Fibroblast of lung (primary cell): ENCODE measurements around the gene LHFPL6.

ENCODE experiments used
- CTCF ChIP-seq, 2 donors: IDR thresholded peaks in 1 of 2; conservative IDR thresholded peaks in 1 of 2; 1 replicate in 1 of 2; 2 replicates in 1 of 2; pipeline ENCODE4 v1.5.1; 2011 to 2012; ENCODE audit warnings: low read length in 2 of 2, control low read depth in 1 of 2, inconsistent platforms in 1 of 2, low read depth in 1 of 2, mild to moderate bottlenecking in 1 of 2
- EZH2 ChIP-seq: IDR thresholded peaks from 2 replicates; pipeline ENCODE4 v1.5.1; 2012; ENCODE audit warnings: low read length, control low read depth, mild to moderate bottlenecking; ENCODE audit errors: missing control alignments

- TF ChIP-seq CTCF (conservative IDR thresholded peaks at IDR 0.05 in 1 of 2, IDR thresholded peaks at IDR 0.05 in 1 of 2; ENCODE audit: low read depth in 1 of 2, low read length in 2 of 2) (no peak), EZH2 (no peak)
These were observed 150.2 kb downstream of the LHFPL6 start for GRCh38 chr13:39452834-39453233.
